H1 (cell line): ENCODE data around the gene UNC13C. TPM values are rescaled to one million over a fixed set of nuclear protein-coding genes. Genes with fewer than 3 reads are reported as not detected.

ENCODE experiments used
- CTCF ChIA-PET: fragments of 300-600 bp; sonication (Branson Sonifier 250); formaldehyde crosslinking; loops from one replicate; lab custom pipeline; 2021; ENCODE audit not compliant: partially characterized antibody; lab: Charles Lee
- POLR2A ChIA-PET: fragments of 300-600 bp; sonication (Branson Sonifier 250); formaldehyde crosslinking; loops from one replicate; lab custom pipeline; 2021; ENCODE audit warnings: inconsistent platforms; ENCODE audit not compliant: partially characterized antibody; lab: Charles Lee
- DNase-seq, 2 experiments: peaks; one replicate each; pipeline versions ENCODE4 v3.0.0 to v3.0.0-alpha.2; 2010 to 2022; ENCODE audit warnings: low spot score in 2 of 2, low read depth in 1 of 2, mixed read lengths in 1 of 2
- FAIRE-seq: peaks from 2 replicates; lab custom pipeline; 2011; peaks lifted over from hg19 to GRCh38; lab: Jason Lieb, UNC
- H2AFZ ChIP-seq: 2 replicates; pipeline ENCODE4 v1.8.1; 2012; ENCODE audit warnings: low read length, inconsistent platforms
- H2AK5ac ChIP-seq: 2 replicates; pipeline ENCODE4 v1.6.1; 2013; ENCODE audit warnings: low read depth, low read length
- H2BK120ac ChIP-seq: replicated peaks from 2 replicates; pipeline ENCODE3; 2013; ENCODE audit warnings: low read depth, low read length, inconsistent platforms
- H2BK12ac ChIP-seq: 2 replicates; pipeline ENCODE4 v1.6.1; 2013; ENCODE audit warnings: low read depth, low read length
- H2BK15ac ChIP-seq: 2 replicates; pipeline ENCODE4 v1.6.1; 2013; ENCODE audit warnings: low read length
- H2BK20ac ChIP-seq: 2 replicates; pipeline ENCODE4 v1.6.1; 2013; ENCODE audit warnings: low read length
- H2BK5ac ChIP-seq: 2 replicates; pipeline ENCODE4 v1.6.1; 2013; ENCODE audit warnings: low read depth, low read length
- H3K14ac ChIP-seq: 2 replicates; pipeline ENCODE4 v1.6.1; 2013; ENCODE audit warnings: inconsistent platforms; ENCODE audit not compliant: insufficient read length
- H3K18ac ChIP-seq: 2 replicates; pipeline ENCODE4 v1.6.1; 2013; ENCODE audit warnings: low read length; ENCODE audit errors: extremely low read depth
- H3K23ac ChIP-seq: 2 replicates; pipeline ENCODE4 v1.6.1; 2013; ENCODE audit warnings: inconsistent platforms; ENCODE audit not compliant: insufficient read length
- H3K23me2 ChIP-seq: 2 replicates; pipeline ENCODE4 v1.6.1; 2013; ENCODE audit warnings: low read depth, low read length
- H3K27ac ChIP-seq: 2 replicates; pipeline ENCODE4 v1.6.1; 2011; ENCODE audit warnings: low read depth, low read length, inconsistent platforms
- H3K27me3 ChIP-seq, 4 experiments: replicated peaks in 1 of 4; 1 replicate in 1 of 4; 2 replicates in 3 of 4; pipeline versions ENCODE4 v1.6.1 to v1.8.1; 2011 to 2013; ENCODE audit warnings: low read length in 3 of 4, mild to moderate bottlenecking in 3 of 4, inconsistent platforms in 2 of 4, mixed read lengths in 2 of 4, moderate library complexity in 1 of 4; ENCODE audit not compliant: control insufficient read depth in 3 of 4, insufficient read depth in 3 of 4; ENCODE audit errors: extremely low read depth in 1 of 4
- H3K36me3 ChIP-seq, 4 experiments: 2 replicates each; pipeline versions ENCODE4 v1.6.1 to v1.8.1; 2011 to 2013; ENCODE audit warnings: mild to moderate bottlenecking in 4 of 4, low read length in 3 of 4, moderate library complexity in 2 of 4, control low read depth in 1 of 4, inconsistent platforms in 1 of 4; ENCODE audit not compliant: insufficient read depth in 4 of 4, control insufficient read depth in 2 of 4
- H3K4ac ChIP-seq: replicated peaks from 2 replicates; pipeline ENCODE3; 2013; ENCODE audit warnings: low read length, low read depth, mixed read lengths, inconsistent platforms; ENCODE audit not compliant: insufficient read length
- H3K4me1 ChIP-seq, 4 experiments: replicated peaks in 1 of 4; 1 replicate in 1 of 4; 2 replicates in 3 of 4; pipeline versions ENCODE4 v1.6.1 to v1.8.1; 2011 to 2013; ENCODE audit warnings: low read length in 3 of 4, inconsistent platforms in 2 of 4, mixed read lengths in 1 of 4; ENCODE audit not compliant: insufficient read depth in 4 of 4, control insufficient read depth in 3 of 4
- H3K4me2 ChIP-seq, 2 experiments: 2 replicates each; pipeline versions ENCODE4 v1.6.1 to v1.8.1; 2011 to 2013; ENCODE audit warnings: low read depth in 2 of 2, low read length in 2 of 2, control low read depth in 1 of 2, inconsistent platforms in 1 of 2, mild to moderate bottlenecking in 1 of 2; ENCODE audit not compliant: insufficient read depth in 1 of 2
- H3K4me3 ChIP-seq, 4 experiments: fragments of 200-600, 300-600 bp in 1 of 4; sonication (generic), shearing (Covaris generic), sonication (Bioruptor Twin) in 1 of 4; 2 replicates each; pipeline versions ENCODE4 v1.5.1 to v1.8.1; 2011 to 2016; ENCODE audit warnings: low read length in 4 of 4, low read depth in 3 of 4, control low read depth in 2 of 4, inconsistent platforms in 2 of 4, mild to moderate bottlenecking in 2 of 4, mixed read lengths in 1 of 4, moderate library complexity in 1 of 4; ENCODE audit not compliant: insufficient read depth in 2 of 4; ENCODE audit errors: extremely low read depth in 1 of 4
- H3K56ac ChIP-seq: replicated peaks from 2 replicates; pipeline ENCODE3; 2013; ENCODE audit warnings: low read depth, mild to moderate bottlenecking, mixed read lengths, low read length, inconsistent platforms; ENCODE audit not compliant: insufficient read length
- H3K79me1 ChIP-seq: 2 replicates; pipeline ENCODE4 v1.6.1; 2013; ENCODE audit warnings: low read depth, low read length, control low read depth
- H3K79me2 ChIP-seq, 2 experiments: 2 replicates each; pipeline versions ENCODE4 v1.6.1 to v1.8.1; 2012 to 2013; ENCODE audit warnings: low read length in 2 of 2, mild to moderate bottlenecking in 2 of 2, inconsistent platforms in 1 of 2; ENCODE audit not compliant: insufficient read depth in 2 of 2, control insufficient read depth in 1 of 2
- H3K9ac ChIP-seq, 4 experiments: replicated peaks in 1 of 4; 1 replicate in 1 of 4; 2 replicates in 3 of 4; pipeline versions ENCODE4 v1.6.1 to v1.8.1; 2011 to 2013; ENCODE audit warnings: low read depth in 3 of 4, low read length in 3 of 4, control low read depth in 2 of 4, mild to moderate bottlenecking in 2 of 4, moderate library complexity in 2 of 4, inconsistent platforms in 1 of 4; ENCODE audit errors: extremely low read depth in 1 of 4
- H3K9me3 ChIP-seq, 2 experiments: 2 replicates each; pipeline versions ENCODE4 v1.6.1 to v1.8.1; 2012 to 2013; ENCODE audit warnings: mild to moderate bottlenecking in 2 of 2, moderate library complexity in 2 of 2, control low read depth in 1 of 2, inconsistent platforms in 1 of 2, low read depth in 1 of 2, low read length in 1 of 2, mixed read lengths in 1 of 2; ENCODE audit not compliant: insufficient read depth in 2 of 2
- H4K20me1 ChIP-seq, 2 experiments: replicated peaks in 1 of 2; 2 replicates each; pipeline versions ENCODE3 to v1.8.1; 2011 to 2013; ENCODE audit warnings: inconsistent platforms in 2 of 2, low read length in 2 of 2, mild to moderate bottlenecking in 1 of 2; ENCODE audit not compliant: insufficient read depth in 2 of 2, control insufficient read depth in 1 of 2
- H4K5ac ChIP-seq: 2 replicates; pipeline ENCODE4 v1.6.1; 2013; ENCODE audit warnings: low read length, low read depth, mixed read lengths, inconsistent platforms; ENCODE audit not compliant: insufficient read length
- H4K8ac ChIP-seq: 2 replicates; pipeline ENCODE4 v1.8.0; 2013; ENCODE audit warnings: mild to moderate bottlenecking, moderate library complexity, low read length, inconsistent platforms; ENCODE audit not compliant: insufficient read depth; ENCODE audit errors: extremely low read depth
- H4K91ac ChIP-seq: replicated peaks from 2 replicates; pipeline ENCODE3; 2013; ENCODE audit warnings: low read length, mixed read lengths, inconsistent platforms; ENCODE audit not compliant: insufficient read length
- MAX ChIP-seq: IDR thresholded peaks from 2 replicates; pipeline ENCODE4 v1.6.1; 2012; ENCODE audit warnings: inconsistent platforms
- SP2 ChIP-seq: IDR thresholded peaks from 2 replicates; pipeline ENCODE4 v1.6.1; 2012; ENCODE audit warnings: mild to moderate bottlenecking, low read length, inconsistent platforms
- TAF1 ChIP-seq: IDR thresholded peaks from 2 replicates; pipeline ENCODE4 v1.6.1; 2011; ENCODE audit warnings: mild to moderate bottlenecking, low read depth, low read length
- WGBS, 2 experiments: shearing (Covaris generic) in 1 of 2; methylation state at CpG; one replicate each; pipeline versions ENCODE4 v1.1.6 to v1.1.7; 2013 to 2015; ENCODE audit warnings: low lambda C conversion rate in 2 of 2, mixed read lengths in 2 of 2, inconsistent platforms in 1 of 2, low coverage in 1 of 2, missing lambda C conversion rate in 1 of 2; ENCODE audit not compliant: insufficient replicate concordance in 2 of 2, insufficient coverage in 1 of 2, insufficient read length in 1 of 2; ENCODE audit errors: extremely low coverage in 1 of 2, missing lambda C conversion rate in 1 of 2; 5-methylcytosine and 5-hydroxymethylcytosine counted together
- polyA plus RNA-seq, 7 experiments: library from polyadenylated mRNA; depleted of rRNA in 3 of 7; stranded (reverse) in 5 of 7; unstranded in 2 of 7; fragments of >200 nt in 5 of 7; fragments of 200-250 nt in 2 of 7; gene quantifications; 1 replicate in 5 of 7; 2 replicates in 1 of 7; 4 replicates in 1 of 7; pipeline versions ENCODE4 v1.2.1 to v1.2.3, GENCODE V29; 2011 to 2013; ENCODE audit warnings: missing spikeins in 2 of 7, mixed read lengths in 2 of 7
- total RNA-seq: library from RNA; stranded (reverse); fragmentation: NEBNext Ultra II Directional; extraction: Animal tissue kit (Norgen Biotek cat#: 25700); gene quantifications from 2 replicates; pipeline ENCODE4 v1.2.1, GENCODE V29; 2021

The UNC13C gene
- total and polyA plus RNA-seq, 2 of the 8 experiments (the other 6 are each of a cell fraction or from before 2014, with no cell fraction given) = 0.02 to 0.13 TPM

DNA sequence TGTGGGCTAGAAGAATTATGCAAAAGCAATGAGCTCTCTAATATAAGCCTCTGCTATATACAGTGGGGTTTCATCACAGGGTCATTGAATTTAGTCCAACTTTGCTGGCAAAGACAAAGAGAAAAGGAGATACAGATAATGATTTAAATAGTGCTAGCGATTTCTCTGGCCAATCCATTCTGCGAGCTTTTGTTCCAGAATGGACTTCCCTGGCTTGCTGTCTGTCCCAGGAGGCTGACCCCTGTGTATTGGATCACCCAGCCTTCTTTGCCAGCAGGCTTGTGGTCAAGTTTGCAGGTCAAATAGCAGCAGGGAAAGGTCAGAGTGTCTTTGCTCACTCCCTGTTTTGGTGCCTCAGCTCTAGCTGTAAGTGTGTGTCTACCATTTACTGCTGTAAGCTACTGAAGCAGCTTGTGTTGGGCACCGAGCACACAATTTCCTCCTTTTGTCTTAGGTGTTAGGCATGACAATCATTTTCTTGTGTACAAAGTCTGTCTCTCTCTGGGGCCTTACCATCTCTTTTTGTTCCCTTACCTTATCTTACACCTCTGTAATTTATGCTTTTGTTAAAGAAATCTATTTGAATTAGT is 55.7 kb downstream of the UNC13C start:
- Histone ChIP-seq H4K20me1 (no peaks in the 10 kb centered on the region), H3K79me2 (no peaks in the 10 kb centered on the region), H2BK5ac (no peak overlapping the region), H3K18ac (no peak overlapping the region), H3K4ac (no peak overlapping the region), H2BK120ac (no peak overlapping the region), H4K91ac (no peak overlapping the region), H3K79me1 (no peaks in the 10 kb centered on the region), H2AK5ac (no peak overlapping the region), H2BK15ac (no peak overlapping the region), H2AFZ (no peak overlapping the region), H3K4me3 (no peak overlapping the region), H3K9ac (no peak overlapping the region), H3K23ac (no peak overlapping the region), H3K4me2 (no peak overlapping the region), H4K5ac (no peak overlapping the region), H2BK12ac (no peak overlapping the region), H3K36me3 (no peaks in the 10 kb centered on the region), H3K9me3 (peaks cover 8 to 31% of the 10 kb centered on the region in 2 experiments; a peak in 1 of 4 replicates), H4K8ac (no peak overlapping the region), H3K56ac (no peak overlapping the region), H3K27me3 (no peaks in the 10 kb centered on the region), H2BK20ac (no peak overlapping the region), H3K14ac (no peak overlapping the region), H3K23me2 (no peaks in the 10 kb centered on the region), H3K27ac (no peak overlapping the region), H3K4me1 (no peaks in the 10 kb centered on the region)
- TF ChIP-seq MAX (no peak), TAF1 (no peak), SP2 (no peak)
- no peak for DNase-seq
- POLR2A ChIA-PET = no interaction called here
- no peak for FAIRE-seq
- 85% methylated on average over 3 of the region's 3 CpGs; no CpG with 5 or more reads in 1 of the 2 experiments for whole genome bisulfite sequencing, 2 experiments
- CTCF ChIA-PET = interaction anchor here (1.4 kb wide), 1 partner anchor 10 kb away, joined by 3 read pairs; no protein-coding TSS in a partner anchor
